Measurements from ENCODE around the gene MAP3K5.

DNA sequence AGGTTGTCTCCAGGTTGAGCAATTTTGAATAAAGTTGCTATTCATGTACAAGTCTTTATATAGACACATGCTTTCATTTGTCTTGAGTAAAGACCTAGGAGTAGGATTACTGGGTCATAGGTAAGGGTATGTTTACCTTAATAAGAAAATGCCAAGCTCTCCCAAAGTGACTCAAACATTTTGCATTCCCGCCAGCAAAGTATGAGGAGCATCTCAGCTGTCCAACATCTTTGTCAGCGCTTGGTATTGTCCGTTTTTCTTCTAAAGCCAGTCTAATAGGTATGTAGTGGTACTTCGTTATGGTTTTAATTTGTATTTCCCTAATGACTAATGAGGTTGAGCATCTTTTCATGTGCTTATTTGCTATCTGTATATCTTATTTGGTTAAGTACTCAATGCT, 67.2 kb downstream of the MAP3K5 start:
- TF ChIP-seq, protein P1, sequence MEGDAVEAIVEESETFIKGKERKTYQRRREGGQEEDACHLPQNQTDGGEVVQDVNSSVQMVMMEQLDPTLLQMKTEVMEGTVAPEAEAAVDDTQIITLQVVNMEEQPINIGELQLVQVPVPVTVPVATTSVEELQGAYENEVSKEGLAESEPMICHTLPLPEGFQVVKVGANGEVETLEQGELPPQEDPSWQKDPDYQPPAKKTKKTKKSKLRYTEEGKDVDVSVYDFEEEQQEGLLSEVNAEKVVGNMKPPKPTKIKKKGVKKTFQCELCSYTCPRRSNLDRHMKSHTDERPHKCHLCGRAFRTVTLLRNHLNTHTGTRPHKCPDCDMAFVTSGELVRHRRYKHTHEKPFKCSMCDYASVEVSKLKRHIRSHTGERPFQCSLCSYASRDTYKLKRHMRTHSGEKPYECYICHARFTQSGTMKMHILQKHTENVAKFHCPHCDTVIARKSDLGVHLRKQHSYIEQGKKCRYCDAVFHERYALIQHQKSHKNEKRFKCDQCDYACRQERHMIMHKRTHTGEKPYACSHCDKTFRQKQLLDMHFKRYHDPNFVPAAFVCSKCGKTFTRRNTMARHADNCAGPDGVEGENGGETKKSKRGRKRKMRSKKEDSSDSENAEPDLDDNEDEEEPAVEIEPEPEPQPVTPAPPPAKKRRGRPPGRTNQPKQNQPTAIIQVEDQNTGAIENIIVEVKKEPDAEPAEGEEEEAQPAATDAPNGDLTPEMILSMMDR (IDR thresholded peaks at IDR 0.05; ENCODE audit: low read length): no peak
- TF ChIP-seq EZH2 (IDR thresholded peaks at IDR 0.05; ENCODE audit: borderline replicate concordance, low read length): no peak

All from OCI-LY1 (cell line).